Thyroid gland (tissue), 4 donors: Measurements from ENCODE around the gene CRYGN. TPM values are rescaled to one million over a fixed set of nuclear protein-coding genes. Genes with fewer than 3 reads are reported as not detected.

Experiments used
- DNase-seq, 2 donors: peaks; one replicate each; pipeline ENCODE4 v3.0.0-alpha.2; 2019
- H3K27ac ChIP-seq, 3 donors: fragments of 200-600 bp; sonication (generic); 1 replicate in 2 of 3; 2 replicates in 1 of 3; pipeline ENCODE4 v1.5.1; 2016 to 2019; ENCODE audit warnings: mild to moderate bottlenecking in 1 of 3, moderate library complexity in 1 of 3
- H3K27me3 ChIP-seq: fragments of 200-600 bp; sonication (generic); one replicate; pipeline ENCODE4 v1.5.1; 2019
- H3K36me3 ChIP-seq, 2 donors: fragments of 200-600 bp; sonication (generic); one replicate each; pipeline ENCODE4 v1.5.1; 2016 to 2019
- H3K4me1 ChIP-seq, 2 donors: fragments of 200-600 bp; sonication (generic); one replicate each; pipeline ENCODE4 v1.5.1; 2017 to 2019
- H3K4me3 ChIP-seq, 3 donors: fragments of 200-600 bp; sonication (generic); replicated peaks in 1 of 3; 1 replicate in 2 of 3; 2 replicates in 1 of 3; pipeline ENCODE4 v1.5.1; 2016; ENCODE audit warnings: mild to moderate bottlenecking in 1 of 3
- H3K9me3 ChIP-seq: fragments of 200-600 bp; sonication (generic); one replicate; pipeline ENCODE4 v1.5.1; 2017
- CTCF ChIP-seq, 6 experiments: fragments of 200-600 bp in 3 of 6; fragments of 450-650 bp in 3 of 6; sonication (generic) in 3 of 6; IDR thresholded peaks; one replicate each; pipeline ENCODE4 v1.5.1; 2016 to 2019; ENCODE audit warnings: antibody characterized with exemption in 6 of 6, mild to moderate bottlenecking in 2 of 6, inconsistent platforms in 1 of 6, moderate library complexity in 1 of 6
- POLR2A ChIP-seq, 2 donors: fragments of 450-650 bp; IDR thresholded peaks; one replicate each; pipeline ENCODE4 v1.6.1; 2017; ENCODE audit warnings: antibody characterized with exemption in 2 of 2, mild to moderate bottlenecking in 2 of 2, moderate library complexity in 1 of 2
- WGBS, 2 donors: methylation state at CpG; one replicate each; pipeline ENCODE4 v1.1.5; 2017; 5-methylcytosine and 5-hydroxymethylcytosine counted together
- intact Hi-C: fragments of 100-400 bp; cut with DNase I; formaldehyde crosslinking; loops from one replicate; pipeline ENCODE4 v1.15.1; 2023
- total RNA-seq, 4 donors: library from RNA; depleted of rRNA; stranded (reverse); fragments of >200 nt; gene quantifications; one replicate each; pipeline ENCODE4 v1.2.3, GENCODE V29; 2016

The CRYGN gene
- total RNA-seq, 4 donors from 2014 or later = 16.4 to 45.5 (median 24.5) TPM

DNA sequence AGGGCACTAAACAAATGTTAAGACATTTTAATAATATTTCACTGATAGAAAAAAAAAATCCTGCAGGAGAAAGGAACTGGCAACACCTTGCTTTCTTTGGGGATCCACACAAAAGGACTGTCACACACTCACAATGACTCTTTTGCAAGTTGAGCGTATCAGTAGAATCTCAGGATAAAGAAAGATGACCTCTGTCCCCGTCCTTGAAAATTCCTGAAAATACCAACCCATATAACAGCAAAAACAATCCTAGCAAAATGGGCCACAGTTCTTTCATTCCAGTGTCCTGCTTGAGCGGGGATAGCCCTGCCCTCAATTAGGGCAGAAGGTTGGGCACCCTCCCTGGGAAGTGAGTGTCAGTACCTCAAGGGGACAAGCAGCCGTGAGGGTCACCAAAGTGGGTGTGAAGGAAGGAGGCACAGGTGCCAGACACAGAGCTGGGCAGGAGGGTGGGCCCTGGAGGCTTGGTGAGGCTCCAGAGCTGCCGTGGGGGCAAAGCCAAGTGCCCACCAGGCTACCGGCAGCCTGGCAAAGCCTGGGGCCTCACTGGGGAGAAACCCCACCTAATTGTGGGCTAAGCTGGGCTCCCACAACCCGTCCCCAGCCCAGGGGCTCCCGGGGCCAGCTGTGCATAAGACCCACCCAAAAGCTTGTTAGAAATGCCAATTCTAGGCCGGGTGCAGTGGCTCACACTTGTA, 32.9 kb downstream of the CRYGN start:
- H3K27ac ChIP-seq = peak overlapping the region in 2 of 3 donors; percentile 8 to 89
- H3K9me3 ChIP-seq = no peaks in the 10 kb centered on the region
- peaks cover 29 to 48% of the 10 kb centered on the region in 2 donors for H3K4me1 ChIP-seq
- 69 to 83% methylated on average over 5 to 6 of the region's 9 CpGs for WGBS, 2 donors
- no peaks in the 10 kb centered on the region for H3K36me3 ChIP-seq
- intact Hi-C loops = loop anchor here (5.0 kb wide), 1 partner anchor 35 kb away; no protein-coding TSS in a partner anchor
- DNase-seq = no peak
- H3K27me3 ChIP-seq = no peaks in the 10 kb centered on the region
- no peak overlapping the region for H3K4me3 ChIP-seq
- TF ChIP-seq POLR2A (IDR thresholded peaks at IDR 0.05) (no peak), CTCF (IDR thresholded peaks at IDR 0.05) (no peak)

DNA sequence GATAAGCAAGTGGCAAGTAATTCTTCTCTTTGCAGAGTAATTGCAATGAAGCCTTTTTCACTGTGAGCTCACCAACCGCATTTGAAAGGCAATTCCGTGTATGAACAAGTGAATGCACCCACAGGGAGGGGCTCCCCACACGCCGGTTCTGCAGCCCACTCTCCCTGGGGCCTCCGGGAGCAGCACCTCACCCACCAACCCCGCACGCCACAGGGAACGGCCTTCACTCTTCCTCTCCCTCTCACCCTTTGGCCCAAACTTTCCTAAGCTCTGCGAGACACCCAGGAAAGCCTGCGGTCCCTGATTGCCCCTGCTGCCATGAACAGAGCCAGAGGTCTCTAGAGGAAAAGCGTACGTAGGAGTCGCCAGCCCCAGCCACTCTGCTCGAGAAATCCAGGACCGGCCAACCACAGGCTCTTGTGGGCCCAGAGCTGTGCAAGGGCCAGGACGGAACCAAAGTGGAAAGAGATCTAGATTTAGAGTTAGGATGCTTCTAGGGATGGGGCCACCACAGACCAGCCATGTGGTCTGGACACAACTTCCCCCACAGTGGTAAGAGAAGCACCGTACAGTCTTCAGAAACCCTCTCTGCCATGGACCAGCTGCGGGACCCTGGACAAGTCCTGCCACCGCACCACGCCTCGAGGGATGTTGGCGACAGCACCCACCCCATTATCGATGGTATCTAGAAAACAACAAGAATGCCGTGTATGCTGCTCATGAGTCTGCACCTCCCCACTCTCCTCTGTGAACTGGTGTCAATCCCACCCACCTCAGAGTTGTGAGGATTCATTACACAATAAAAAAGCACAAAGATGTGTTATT, 33.7 kb downstream of the CRYGN start:
- no peaks in the 10 kb centered on the region for H3K36me3 ChIP-seq
- H3K27me3 ChIP-seq = no peaks in the 10 kb centered on the region
- no peak for DNase-seq
- no peak for TF ChIP-seq CTCF (IDR thresholded peaks at IDR 0.05)
- TF ChIP-seq POLR2A (IDR thresholded peaks at IDR 0.05) = no peak
- H3K27ac ChIP-seq = no peak overlapping the region
- peaks cover 29 to 43% of the 10 kb centered on the region in 2 donors for H3K4me1 ChIP-seq
- H3K9me3 ChIP-seq = no peaks in the 10 kb centered on the region
- WGBS, 2 donors = 92 to 96% methylated on average over 24 of the region's 24 CpGs
- intact Hi-C loops = loop anchor here (5.0 kb wide), 1 partner anchor 34 kb away; no protein-coding TSS in a partner anchor
- H3K4me3 ChIP-seq = no peak overlapping the region

- no peak for TF ChIP-seq CTCF (IDR thresholded peaks at IDR 0.05)
- TF ChIP-seq POLR2A (IDR thresholded peaks at IDR 0.05) = no peak
- WGBS, 2 donors = 97 to 99% methylated on average over 4 to 7 of the region's 10 CpGs
- Histone ChIP-seq H3K9me3 (no peaks in the 10 kb centered on the region), H3K27me3 (no peaks in the 10 kb centered on the region), H3K4me3 (no peak overlapping the region), H3K4me1 (peaks cover 26 to 36% of the 10 kb centered on the region in 2 donors), H3K36me3 (no peaks in the 10 kb centered on the region), H3K27ac (no peak overlapping the region)
- intact Hi-C loops = loop anchor here (5.0 kb wide), 1 partner anchor 33 kb away; no protein-coding TSS in a partner anchor
- DNase-seq = no peak
Measured at GRCh38 chr7:151405588-151405987, 34.4 kb downstream of the CRYGN start.

DNA sequence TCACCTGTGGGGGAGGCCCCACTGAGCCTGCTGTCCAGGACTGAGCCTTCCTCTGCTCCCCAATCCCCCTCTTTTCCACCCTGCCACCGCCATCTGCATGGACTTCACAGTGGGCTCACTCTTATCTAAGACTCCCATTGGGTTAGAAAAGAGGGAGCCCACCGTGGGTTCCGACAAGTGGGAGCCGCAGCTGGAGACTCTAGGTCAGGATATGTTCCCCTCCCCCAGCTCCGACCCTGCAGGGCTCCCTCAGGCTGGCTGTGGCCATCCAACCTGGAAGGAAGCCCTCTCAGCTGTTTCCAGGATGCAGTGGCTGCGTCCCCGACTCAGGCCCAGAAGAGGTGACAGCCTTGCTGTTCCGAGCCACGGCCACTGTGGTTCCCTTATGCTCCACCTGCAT, 34.9 kb downstream of the CRYGN start:
- no peaks in the 10 kb centered on the region for H3K36me3 ChIP-seq
- peak overlapping the region in 2 of 3 donors; percentile 46 to 60 for H3K27ac ChIP-seq
- WGBS, 2 donors = 78 to 81% methylated on average over 5 to 9 of the region's 9 CpGs
- TF ChIP-seq CTCF (IDR thresholded peaks at IDR 0.05) (no peak), POLR2A (IDR thresholded peaks at IDR 0.05) (no peak)
- DNase-seq = no peak
- intact Hi-C loops = loop anchor here (5.0 kb wide), 1 partner anchor 33 kb away; no protein-coding TSS in a partner anchor
- H3K4me1 ChIP-seq = peaks cover 26 to 33% of the 10 kb centered on the region in 2 donors
- H3K9me3 ChIP-seq = no peaks in the 10 kb centered on the region
- no peak overlapping the region for H3K4me3 ChIP-seq
- H3K27me3 ChIP-seq = no peaks in the 10 kb centered on the region
